CD4-positive, alpha-beta T cell treated with Interleukin-4 for 1 hour (primary cell): ENCODE data around the gene CADPS2.

Experiments
- DNase-seq, 2 donors: peaks; one replicate each; pipeline ENCODE4 v3.0.0-alpha.2; 2020 to 2022

CADPS2 gene

DNA sequence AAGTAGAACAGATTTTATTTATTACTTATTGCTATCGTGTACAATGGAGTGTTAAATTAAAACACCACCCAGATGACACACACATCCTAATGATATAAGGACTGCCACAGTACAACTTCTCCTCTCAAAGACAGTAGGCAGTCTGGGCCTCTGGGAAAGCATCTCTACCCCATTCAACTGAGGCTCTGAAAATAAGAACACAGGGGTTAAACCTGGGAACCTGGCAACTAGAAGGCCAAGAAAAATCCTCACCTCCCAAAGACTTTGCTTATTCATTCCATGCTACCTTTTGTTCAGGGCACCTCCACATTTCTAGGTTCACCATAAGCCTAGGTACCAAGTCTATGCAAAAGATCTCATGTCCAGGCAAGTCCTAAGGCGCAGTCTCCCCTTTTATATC lies 456.3 kb downstream of the CADPS2 start:
- DNase-seq = no peak

DNA sequence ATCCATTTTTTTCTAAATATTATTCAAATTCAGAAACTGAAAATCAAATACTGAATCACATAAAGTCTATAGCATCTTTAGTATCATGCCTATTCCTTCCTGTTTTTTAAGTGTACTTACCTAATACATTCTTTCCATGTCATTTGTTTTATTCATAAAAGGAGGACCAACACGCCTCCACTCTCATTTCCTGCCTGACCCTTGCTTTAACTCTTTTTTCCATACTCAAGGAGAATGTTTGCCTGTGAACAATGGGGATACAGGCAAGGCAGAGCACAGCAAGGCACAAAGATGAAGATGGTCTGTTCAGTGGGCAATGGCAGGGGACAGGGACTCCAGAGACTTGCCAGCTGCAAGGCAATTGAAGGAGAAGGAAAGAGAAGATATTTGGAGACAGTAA lies 460.5 kb downstream of the CADPS2 start:
- no peak for DNase-seq

DNA sequence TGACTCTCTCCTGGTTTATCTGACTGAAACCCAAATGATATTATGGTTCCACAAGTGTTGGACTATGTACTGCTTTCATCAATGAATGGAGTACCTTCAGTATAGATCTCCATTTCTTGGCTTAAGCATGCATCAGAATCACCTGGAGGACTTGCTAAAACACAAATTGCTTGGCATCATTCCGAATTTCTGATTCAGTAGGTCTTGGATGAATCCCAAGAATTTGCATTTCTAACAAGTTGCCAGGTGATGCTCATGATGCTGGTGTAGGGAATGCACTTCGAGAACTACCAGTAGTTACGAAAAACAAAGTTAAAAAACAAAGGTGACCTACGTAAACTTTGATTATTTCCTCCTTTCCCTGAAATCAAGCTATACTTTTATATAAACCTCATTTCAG lies 462.7 kb downstream of the CADPS2 start:
- no peak for DNase-seq

DNA sequence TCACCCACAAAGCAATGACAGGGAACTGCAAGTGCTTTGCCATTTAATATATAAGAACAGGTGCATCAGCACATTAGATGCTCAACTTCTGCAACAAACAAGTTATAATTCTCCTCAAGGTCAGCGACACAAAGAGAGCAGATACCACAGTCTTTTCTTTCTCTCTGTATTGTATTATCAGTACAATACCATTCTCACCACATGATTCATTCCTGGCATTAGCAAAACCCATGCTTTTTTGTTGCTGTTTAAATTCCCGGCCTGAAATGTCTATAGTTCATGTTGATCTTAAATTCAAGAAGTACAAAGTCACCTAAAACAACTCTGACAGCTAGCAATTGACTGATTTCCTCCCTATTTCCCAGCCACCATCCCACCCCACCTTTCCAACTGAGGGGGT lies 469.9 kb downstream of the CADPS2 start:
- no peak for DNase-seq

DNA sequence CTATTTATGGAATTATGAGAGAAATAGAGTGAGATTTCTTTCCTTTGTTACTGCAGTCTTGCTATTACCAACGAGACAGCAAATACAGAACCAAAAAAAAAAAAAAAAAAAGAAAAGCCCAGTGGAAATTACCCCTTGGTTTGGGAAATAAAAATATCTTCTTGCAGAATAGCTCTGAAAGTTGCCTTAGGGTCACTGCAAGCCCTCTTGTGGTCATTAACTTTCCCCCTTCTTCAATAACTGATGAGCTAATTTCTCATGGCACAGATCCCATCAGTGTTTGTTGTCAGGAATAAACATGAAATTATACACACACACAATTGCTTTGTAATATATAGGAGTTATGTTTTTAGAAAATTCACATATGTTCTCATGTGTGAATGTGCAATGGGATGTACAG lies 470.8 kb downstream of the CADPS2 start:
- DNase-seq = no peak

DNA sequence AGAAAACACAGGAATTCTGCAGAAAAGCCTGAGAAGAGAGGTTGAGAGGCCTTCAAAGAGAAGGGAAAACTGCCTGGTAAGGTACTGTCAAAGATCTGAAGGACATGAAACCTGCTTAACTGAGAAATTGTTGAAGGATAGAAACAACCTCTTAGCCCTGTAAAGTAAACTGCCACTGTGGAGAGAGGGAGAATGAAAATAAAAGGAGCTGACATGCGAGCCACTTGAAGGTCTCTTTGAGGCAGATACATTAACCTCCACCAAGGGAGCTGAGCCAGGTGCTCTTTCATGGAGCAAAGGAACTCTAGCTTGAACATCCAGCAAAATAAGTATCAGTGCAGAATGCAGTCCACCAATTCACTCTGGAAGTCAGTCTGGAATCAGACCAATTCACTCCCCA lies 472.9 kb downstream of the CADPS2 start:
- no peak for DNase-seq

DNA sequence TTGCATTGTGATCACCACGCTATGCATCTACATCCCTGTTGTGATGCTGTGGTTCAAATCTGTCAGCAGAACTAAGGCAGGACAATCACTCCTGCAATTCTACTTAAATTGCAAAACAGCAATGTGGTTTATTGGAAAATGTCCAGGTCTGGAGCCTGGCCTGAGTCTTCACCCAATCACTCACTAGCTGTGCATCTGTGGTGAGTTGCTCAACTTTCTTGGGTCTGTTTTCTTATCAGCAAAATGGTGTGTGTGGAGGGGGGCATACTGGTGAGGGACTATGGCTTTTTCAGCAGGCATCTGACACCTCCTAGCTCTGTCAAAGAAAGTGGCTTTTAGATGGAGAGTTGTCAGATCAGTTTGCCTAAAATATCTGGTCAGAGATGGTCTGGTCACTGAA lies 473.4 kb downstream of the CADPS2 start:
- DNase-seq = no peak

DNA sequence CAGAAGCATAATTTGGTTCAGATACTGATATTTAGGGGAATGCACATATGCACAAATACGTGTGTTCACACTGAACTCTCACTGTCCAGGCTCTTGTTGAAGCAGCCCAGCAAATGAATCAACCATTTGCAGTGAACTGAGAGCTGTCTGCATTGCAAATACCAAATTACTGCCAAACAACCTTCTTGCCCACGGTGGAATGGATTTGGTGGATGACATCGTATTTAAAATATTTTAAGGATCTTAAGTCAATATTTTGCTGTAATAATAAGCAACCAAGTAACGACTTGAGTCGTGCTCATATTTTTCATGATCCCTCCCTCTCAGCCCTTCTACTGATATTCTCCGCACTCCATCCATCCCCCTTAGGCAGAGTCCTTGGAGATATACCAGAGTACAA lies 473.8 kb downstream of the CADPS2 start:
- no peak for DNase-seq

DNA sequence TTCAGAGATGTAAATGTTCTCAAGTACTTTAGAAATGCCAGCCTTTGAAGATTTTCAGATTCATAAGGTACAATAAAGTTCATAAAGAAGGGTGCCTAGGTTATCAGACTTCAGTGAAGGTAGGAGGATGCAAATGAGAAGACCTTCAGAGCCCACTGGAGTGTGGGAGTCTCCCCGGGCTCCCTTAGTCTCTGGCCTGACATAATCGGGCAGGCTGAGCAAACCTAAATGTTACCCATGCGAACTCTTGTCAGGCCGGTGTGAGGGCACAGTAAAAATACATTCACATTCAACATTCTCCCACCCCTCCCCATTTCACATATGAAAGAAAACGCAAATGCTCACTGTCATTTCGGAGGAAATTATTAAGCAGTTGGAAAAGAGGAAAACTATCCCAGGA lies 479.1 kb downstream of the CADPS2 start:
- no peak for DNase-seq

DNA sequence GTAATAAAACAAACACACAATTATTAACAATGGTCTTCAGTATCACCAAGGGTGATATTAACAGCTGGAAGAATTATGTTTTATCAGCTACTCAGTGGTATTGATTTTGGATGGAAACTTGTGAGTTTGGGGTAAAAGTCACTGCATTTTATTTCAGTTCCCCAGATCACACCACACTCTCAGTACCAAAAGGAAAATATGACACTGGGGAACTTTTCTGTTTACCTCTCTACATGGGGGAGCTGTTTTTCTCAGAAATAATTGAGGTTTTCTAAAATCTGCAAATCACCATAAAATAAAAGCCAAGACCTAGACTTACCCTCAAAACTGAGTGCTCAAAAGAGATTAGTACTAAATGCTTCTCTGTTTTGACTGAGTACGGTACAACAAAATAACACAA lies 483.1 kb downstream of the CADPS2 start:
- no peak for DNase-seq

DNA sequence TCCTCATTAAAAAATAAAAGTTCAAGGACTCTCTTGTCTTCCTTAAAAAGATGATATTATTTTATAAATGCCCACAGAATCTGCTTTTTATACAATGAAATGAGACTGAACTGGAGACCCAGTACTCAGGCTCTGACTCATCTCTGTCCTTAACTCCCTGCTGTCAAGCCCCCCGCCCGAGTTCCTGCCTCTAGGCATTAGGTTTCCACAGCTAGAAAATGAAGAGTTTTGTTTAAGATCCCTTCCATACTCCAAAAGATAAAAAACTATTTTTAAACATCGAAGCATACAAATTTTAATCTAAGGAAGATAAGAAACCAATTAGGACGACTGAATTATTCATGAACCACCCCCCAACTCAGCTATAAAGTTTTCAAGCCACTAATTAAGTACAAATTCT lies 484.0 kb downstream of the CADPS2 start:
- DNase-seq = no peak

DNA sequence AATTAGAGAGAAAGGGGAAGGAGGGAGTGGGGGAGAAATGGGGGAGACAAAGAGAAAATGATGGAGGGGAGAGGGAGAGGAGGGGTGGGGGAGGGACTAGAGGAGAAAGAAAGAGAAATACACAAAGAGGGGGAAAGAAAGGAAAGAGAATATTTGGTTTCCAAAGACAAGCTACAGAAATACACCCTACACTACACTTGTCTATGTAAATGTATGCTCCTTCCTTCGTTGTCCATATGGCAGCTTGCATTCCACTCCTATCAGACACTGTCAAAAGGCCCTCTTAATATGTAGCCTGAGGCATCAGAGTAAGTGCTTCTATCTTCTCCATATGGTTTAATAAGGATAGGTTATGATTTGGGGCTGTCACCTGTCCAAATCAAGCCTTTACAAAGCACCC lies 488.9 kb downstream of the CADPS2 start:
- no peak for DNase-seq

DNA sequence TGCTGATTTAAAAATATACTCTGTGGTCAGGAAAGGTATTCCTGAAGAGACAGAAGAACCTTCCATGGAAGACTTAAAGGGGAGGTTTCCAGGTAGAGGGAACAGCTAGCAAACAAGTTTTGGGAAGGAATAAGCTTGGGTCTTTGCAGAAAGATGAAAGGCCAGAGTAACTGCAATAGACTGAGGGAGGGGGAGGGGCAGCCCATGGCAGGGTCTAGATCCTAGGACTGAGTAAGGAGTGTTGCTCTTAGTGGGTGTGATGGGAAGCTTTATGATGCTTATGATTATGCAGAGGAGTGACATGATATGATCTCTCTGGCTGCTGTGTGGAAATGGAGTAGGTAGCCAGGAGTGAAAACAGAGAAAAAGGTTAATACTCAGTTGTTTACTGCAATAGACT lies 491.7 kb downstream of the CADPS2 start:
- DNase-seq = no peak

DNA sequence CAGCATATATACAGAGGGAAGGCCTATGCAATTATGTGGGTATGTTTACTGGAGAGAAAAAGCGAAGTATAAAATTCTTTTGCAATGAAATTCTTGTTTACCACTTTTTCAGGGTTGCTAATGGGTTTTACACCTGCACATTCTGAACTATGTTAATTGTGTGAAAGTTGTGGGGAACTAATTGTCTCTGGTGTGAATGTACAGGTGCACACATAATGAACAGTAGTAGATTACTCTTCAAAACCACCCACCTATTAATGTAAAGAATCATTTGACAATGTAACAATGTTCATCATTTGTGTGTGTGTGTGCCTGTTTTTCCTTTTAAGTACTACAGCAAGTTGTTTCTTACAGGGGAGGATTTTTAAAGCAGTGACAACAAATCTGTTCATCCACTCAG lies 501.7 kb downstream of the CADPS2 start:
- no peak for DNase-seq

DNA sequence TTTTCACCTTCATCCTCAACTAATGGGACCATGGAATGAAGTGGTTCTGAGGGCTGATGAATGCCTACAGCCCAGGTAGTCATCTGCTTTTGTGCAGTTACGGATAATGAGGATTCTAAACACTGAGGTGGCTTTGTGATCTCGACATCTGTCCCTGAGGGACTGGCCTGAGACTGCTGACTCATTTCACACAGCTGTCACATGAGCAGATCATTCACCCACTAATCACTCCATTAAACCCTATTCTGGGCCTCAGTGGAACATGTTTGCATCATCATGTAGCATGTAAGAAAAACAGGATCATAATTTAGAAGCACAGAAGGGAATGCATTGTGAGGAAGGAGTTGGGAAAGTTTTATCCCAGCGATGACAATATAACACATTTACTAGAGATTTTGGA lies 502.3 kb downstream of the CADPS2 start:
- no peak for DNase-seq

DNA sequence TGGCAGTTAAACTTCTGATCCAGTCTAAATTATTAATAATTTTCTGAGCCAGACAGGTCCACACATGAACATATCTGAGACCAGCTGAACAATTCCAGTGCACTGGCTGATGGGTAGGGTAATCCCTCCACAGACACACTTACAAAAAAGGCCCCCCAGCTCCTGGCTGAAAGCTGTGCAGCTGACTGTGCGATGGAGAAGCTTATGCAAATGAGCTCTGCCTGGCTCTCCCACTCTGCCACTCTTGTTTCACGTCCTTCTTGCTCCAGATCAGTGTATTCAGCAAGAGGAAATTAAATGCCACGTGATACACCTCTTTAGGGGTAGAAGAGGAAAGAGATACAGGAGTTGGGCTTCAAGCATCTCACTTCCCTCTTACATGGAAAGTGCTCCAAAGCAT lies 505.3 kb downstream of the CADPS2 start:
- no peak for DNase-seq

DNA sequence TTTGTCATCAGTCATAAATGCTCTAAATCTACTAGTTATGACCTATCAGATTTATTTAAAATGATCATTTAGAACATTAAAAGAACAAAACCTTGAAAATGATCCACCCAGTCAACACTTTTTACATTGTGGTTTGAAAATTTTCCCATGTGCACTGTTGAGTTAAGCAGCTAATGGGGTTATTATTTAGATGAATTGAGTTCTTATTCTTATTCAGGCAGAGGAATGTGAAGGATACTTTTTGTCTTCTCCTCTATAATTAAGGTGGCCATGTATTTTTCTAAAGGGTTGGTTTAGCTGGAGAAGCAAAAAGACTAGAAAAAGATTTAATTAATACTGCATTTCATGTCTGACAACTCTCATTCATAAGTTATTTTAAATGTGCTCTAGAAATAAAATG lies 506.8 kb downstream of the CADPS2 start:
- no peak for DNase-seq

DNA sequence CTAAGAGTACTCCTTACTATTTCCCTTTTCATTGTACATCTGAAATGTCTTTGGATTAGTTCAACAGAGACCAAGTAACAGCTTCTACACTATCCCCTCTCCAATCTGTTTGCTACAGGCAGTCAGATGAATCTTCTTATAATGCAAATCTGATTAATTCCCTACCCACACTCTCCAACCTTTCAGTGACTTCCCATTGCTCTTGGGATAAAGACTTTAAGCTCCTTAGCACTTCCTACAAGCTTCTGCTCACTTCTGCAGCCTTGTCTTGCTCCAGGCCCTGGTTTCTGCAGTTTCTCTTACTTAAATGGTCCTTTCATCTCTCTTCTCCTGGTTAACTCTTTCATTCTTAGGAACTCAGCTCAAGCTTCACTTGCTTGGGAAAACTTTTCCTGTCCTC lies 516.5 kb downstream of the CADPS2 start:
- no peak for DNase-seq

DNA sequence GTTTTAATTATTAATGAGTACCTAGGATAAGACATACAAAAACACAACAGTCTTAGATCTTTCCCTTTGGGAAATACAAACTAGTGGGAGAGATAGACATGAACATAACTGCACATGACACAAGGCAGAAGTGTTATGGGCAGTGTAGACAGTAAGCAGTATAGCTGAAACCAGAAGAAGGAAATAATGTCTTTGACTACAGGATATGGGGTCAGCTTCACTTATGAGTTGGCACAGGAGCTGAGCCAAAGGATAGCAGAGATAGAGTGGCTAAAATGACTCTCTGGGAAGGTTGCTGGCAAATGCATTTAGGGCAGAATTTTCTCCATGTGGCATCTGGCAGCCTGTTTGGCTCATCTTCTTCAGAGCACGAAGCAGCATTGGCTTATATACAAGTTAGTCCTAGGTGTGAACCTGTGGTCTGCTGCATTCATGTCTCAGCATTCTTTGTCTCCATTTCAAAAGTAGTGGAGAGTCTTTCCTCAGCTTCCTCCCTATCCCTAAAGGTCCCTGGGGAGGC lies 521.4 kb downstream of the CADPS2 start:
- DNase-seq = no peak

DNA sequence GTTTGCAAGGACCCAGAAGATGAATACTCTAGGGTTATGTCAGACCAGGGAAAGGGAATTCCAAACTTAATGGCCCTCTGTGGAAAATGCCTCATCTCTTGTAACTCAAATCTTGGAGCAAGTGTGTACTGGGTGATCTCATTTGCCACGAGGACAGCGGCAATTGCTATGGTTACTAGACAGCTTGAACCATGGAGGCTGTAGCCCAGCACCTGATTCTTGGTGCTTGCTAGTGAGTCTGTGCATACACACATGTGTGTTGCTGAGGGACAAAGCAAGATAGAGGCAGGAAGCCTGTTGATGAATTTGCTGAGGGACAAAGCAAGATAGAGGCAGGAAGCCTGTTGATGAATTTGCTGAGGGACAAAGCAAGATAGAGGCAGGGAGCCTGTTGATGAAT lies 523.1 kb downstream of the CADPS2 start:
- DNase-seq = no peak

DNA sequence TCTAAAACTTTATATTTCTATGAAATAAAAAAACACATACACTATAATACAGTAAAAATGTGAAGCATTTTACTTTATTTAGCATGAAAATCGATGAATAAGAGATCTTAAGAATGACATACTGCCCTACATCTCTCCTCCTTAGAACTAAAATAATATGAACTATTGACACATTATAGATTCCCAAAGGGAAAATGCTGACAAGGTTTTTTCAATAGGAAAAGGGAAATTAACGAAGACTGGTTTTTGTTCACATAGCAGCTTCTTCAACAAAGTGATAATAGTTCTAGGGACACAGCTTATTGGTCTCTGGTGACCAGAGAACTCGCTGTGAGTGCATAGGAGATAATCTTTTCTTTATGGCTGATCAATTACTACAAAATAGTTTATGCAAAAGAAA lies 523.8 kb downstream of the CADPS2 start:
- no peak for DNase-seq

DNA sequence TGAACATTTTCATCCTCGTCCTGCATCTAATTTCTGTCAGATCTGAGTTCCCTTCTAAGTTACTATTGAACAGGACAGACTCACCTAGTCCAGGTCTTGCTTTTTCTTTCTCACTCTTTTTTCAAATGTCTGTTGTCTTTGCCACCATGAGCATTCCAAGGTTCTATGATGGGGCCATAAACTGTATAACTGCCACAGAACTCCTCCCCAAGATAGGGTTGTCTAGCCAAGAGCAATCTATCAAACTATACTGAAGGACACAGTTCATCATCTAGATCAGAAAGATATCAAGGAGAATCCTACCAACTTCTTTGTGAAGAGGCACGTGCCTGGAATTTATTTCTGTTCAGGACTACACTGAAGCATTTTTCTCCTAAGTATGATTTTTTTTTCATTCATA lies 531.6 kb downstream of the CADPS2 start:
- DNase-seq = no peak

DNA sequence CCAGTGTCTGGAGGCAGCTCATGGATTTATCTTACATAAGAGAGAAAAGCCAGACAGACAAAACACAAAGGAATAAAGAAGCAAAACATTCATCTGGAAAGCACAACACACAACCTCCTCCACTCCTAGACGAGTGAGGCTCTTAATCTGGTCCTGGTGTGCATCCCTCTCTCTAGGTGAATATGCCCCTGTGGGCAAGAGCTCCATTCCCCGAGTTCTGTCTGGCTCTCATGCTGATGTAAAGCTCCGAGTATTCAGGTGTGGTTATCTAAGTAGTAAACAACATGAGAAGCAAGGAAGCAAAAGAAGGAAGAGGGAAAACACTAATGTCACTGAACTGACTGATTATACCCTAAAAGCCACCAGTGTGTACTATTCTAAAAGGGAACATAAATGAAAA lies 533.8 kb downstream of the CADPS2 start:
- no peak for DNase-seq

DNA sequence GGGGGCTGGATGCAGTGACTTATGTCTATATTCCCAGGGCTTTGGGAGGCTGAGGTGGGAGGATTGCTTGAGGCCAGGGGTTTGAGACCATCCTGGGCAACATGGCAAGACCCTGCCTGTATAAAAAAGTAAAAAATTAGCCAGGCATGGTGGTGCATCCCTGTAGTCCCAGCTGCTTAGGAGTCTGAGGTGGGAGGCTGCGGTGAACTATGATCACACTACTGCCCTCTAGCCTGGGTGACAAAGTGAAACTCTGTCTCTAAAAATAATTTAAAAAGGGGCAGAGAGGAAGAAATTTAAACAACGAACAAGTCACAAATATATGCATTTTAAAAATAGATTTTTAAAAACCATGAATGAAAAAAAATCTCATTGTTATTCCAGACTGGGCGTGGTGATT lies 535.6 kb downstream of the CADPS2 start:
- no peak for DNase-seq

DNA sequence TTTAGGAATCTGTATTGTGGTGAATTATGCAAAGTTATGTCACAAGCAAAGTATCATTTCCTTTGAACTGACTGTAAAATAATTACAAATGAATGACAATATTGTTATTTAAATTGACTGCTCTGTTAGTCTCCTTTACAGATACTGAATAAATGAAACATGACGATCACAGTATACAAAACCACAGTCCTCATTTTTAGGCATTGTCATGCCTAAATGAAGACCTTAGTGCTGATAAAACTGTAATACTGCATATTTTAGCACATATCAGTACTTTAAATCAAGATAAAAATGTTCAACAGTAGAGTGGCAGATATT lies 542.0 kb downstream of the CADPS2 start:
- no peak for DNase-seq

DNA sequence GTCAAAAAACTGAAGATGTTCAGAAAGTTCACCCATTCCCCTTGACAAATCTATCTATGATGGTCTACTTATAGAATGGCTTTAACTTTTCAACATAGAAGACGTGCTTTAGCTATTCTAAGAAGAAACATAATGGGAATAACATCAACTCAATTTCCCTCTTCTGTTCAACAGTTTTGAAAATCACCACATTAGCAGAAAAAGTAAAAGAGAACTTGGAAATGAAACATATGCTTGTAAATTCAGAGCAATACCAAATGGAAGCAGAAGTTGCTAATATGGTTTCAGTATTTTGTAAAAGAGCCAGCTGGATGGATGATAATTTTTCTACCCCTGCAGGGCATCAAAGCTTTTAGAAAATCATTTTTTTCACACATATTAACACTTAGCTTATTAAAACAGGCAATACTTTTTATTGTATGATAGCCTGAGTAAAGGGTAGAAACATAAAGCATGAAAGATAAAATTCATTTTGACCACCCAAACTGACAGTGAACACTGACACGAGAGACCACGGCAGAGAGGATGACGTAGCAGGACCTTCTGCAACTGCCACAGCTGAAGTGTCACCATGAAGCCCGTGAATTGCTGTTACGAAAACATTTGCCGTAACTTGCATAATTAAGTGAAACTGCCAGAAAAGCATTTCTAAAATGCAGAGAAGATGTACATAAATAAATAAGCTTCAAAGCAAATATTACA lies 542.5 kb downstream of the CADPS2 start:
- DNase-seq = no peak
